Islet precursor cell (in vitro differentiated cells): Measurements from ENCODE around the gene SIK1.
"Not testable (repeated sequence)": the region's sequence is repeated elsewhere in the genome, so short reads cannot be mapped to it uniquely, and the experiment has no call there.

ENCODE experiments used
- DNase-seq: peaks from one replicate; pipeline ENCODE4 v3.0.0-alpha.2; 2018

The SIK1 gene

GRCh38 chr21:43439316-43440075, 12.6 kb upstream of the SIK1 start:
- DNase-seq = not testable (repeated sequence)

- DNase-seq = not testable (repeated sequence)
These were observed 9.3 kb upstream of the SIK1 start for GRCh38 chr21:43436272-43436671.

- not testable (repeated sequence) for DNase-seq
These were observed 6.6 kb upstream of the SIK1 start for GRCh38 chr21:43433340-43434136.

- DNase-seq = not testable (repeated sequence)
These were observed 4.0 kb upstream of the SIK1 start for GRCh38 chr21:43430830-43431416.

GRCh38 chr21:43428964-43429363, 2.0 kb upstream of the SIK1 start:
- DNase-seq = not testable (repeated sequence)

GRCh38 chr21:43427242-43427559, 270 bp upstream of the SIK1 start:
- not testable (repeated sequence) for DNase-seq

GRCh38 chr21:43426004-43426403, 927 bp downstream of the SIK1 start:
- not testable (repeated sequence) for DNase-seq

- not testable (repeated sequence) for DNase-seq
These were observed 7.5 kb downstream of the SIK1 start for GRCh38 chr21:43419475-43419874.

- not testable (repeated sequence) for DNase-seq
These were observed 12.4 kb downstream of the SIK1 start for GRCh38 chr21:43414576-43414975.

GRCh38 chr21:43412020-43412788, 14.7 kb downstream of the SIK1 start:
- DNase-seq = not testable (repeated sequence)

GRCh38 chr21:43410456-43411068, 16.4 kb downstream of the SIK1 start:
- not testable (repeated sequence) for DNase-seq

- DNase-seq = not testable (repeated sequence)
These were observed 19.8 kb downstream of the SIK1 start for GRCh38 chr21:43407139-43407538.

GRCh38 chr21:43404450-43404849, 22.5 kb downstream of the SIK1 start:
- DNase-seq = not testable (repeated sequence)

GRCh38 chr21:43403651-43404430, 23.1 kb downstream of the SIK1 start:
- not testable (repeated sequence) for DNase-seq

GRCh38 chr21:43401125-43401524, 25.8 kb downstream of the SIK1 start:
- DNase-seq = not testable (repeated sequence)

GRCh38 chr21:43399595-43400015, 27.3 kb downstream of the SIK1 start:
- not testable (repeated sequence) for DNase-seq

GRCh38 chr21:43399136-43399535, 27.8 kb downstream of the SIK1 start:
- DNase-seq = not testable (repeated sequence)

GRCh38 chr21:43398533-43398932, 28.4 kb downstream of the SIK1 start:
- DNase-seq = not testable (repeated sequence)

- not testable (repeated sequence) for DNase-seq
These were observed 28.9 kb downstream of the SIK1 start for GRCh38 chr21:43398000-43398399.

GRCh38 chr21:43397439-43397808, 29.5 kb downstream of the SIK1 start:
- DNase-seq = not testable (repeated sequence)

GRCh38 chr21:43396788-43397438, 30.0 kb downstream of the SIK1 start:
- not testable (repeated sequence) for DNase-seq
